Measurements from ENCODE around the gene NHSL1. TPM values are rescaled to one million over a fixed set of nuclear protein-coding genes. Genes with fewer than 3 reads are reported as not detected.
A peak's percentile ranks its signal among the peaks of the same experiment; 100 is the strongest.

The NHSL1 gene, protein sequence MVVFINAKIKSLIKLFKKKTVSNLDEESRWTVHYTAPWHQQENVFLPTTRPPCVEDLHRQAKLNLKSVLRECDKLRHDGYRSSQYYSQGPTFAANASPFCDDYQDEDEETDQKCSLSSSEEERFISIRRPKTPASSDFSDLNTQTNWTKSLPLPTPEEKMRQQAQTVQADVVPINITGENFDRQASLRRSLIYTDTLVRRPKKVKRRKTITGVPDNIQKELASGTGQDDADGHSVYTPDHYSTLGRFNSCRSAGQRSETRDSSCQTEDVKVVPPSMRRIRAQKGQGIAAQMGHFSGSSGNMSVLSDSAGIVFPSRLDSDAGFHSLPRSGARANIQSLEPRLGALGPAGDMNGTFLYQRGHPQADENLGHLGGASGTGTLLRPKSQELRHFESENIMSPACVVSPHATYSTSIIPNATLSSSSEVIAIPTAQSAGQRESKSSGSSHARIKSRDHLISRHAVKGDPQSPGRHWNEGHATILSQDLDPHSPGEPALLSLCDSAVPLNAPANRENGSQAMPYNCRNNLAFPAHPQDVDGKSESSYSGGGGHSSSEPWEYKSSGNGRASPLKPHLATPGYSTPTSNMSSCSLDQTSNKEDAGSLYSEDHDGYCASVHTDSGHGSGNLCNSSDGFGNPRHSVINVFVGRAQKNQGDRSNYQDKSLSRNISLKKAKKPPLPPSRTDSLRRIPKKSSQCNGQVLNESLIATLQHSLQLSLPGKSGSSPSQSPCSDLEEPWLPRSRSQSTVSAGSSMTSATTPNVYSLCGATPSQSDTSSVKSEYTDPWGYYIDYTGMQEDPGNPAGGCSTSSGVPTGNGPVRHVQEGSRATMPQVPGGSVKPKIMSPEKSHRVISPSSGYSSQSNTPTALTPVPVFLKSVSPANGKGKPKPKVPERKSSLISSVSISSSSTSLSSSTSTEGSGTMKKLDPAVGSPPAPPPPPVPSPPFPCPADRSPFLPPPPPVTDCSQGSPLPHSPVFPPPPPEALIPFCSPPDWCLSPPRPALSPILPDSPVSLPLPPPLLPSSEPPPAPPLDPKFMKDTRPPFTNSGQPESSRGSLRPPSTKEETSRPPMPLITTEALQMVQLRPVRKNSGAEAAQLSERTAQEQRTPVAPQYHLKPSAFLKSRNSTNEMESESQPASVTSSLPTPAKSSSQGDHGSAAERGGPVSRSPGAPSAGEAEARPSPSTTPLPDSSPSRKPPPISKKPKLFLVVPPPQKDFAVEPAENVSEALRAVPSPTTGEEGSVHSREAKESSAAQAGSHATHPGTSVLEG (N-terminal part only)
- total RNA-seq: under 1 TPM; 0.53 to 0.95 TPM

DNA sequence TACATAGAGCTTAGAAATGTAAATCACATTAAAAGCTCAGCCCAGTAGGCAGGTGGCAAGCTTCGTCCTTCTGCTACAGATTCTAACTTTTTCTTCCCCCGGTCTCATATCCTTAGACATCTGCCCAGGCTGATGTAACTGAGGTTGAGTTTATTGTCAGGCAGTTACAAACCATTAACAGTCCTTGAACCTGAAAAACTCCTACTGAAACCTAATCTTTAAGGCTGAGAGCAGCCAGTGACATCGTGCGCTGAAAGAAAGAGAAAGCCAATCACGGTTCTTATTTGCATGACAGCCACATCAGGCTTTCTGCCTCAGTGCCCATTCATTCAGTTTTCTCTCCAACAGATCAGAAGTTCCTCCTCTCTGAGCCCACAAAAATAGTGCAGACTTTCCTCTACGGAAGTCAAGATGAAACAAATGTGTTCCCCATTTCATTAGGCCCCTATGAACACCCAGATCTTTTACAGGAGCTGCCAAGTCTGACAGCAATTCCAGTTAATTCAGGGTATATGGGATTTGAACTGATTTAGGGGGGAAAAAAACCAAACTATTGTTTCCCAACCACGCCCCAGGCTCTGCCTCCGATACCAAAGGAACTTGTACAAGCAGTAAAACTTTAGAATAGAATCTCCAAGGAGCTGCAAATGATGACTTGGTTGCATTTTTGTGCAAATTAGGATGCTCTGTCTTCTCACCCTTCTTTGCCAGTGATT is at the start of gene NHSL1:
NHSL1 (minus strand) TSS at position 192 of the 716 bp plus-strand sequence. CDS start 204 bp downstream, outside the sequence.
- POLR2A ChIA-PET: no interaction called here
- DNase-seq: no peak
- Mint-ChIP-seq H3K36me3 (no peaks in the 10 kb centered on the region), H3K4me1 (ENCODE audit: low read depth) (peaks cover 4% of the 10 kb centered on the region), H3K4me3 (no peak within 1 kb of the TSS), H3K27me3 (peaks cover 2% of the 10 kb centered on the region), H3K27ac (no peak within 1 kb of the TSS), H3K9me3 (no peaks in the 10 kb centered on the region)
- intact Hi-C loops (cut with micrococcal nuclease): no loop called here
- CTCF ChIA-PET: interaction anchor here (1.1 to 3.1 kb wide), 2 partner anchors 10 to 70 kb away, joined by 6 to 10 read pairs; no protein-coding TSS in a partner anchor

DNA sequence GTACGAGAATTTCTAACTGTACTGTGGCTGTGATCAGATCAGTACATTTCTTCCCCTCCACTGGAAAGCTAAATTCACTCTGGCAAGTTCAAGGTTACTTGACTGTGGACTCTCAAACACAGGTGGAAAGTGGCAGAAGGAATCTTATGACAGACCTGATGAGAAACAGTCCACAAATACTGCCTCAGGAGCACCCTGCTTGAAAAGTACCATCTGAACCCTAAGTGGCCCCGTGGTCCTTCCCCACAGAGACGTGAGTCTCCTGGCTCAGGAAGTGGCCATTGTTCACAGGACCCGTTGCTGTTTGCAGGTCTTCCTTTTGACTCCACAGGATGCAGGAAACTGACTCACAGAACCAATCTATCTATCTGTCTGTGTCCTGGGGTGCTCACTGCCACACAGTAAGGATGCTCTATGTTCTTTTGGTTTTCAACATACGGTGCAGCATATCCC is 47.5 kb upstream of the NHSL1 start:
- Mint-ChIP-seq H3K4me3 (no peak overlapping the region), H3K36me3 (no peaks in the 10 kb centered on the region), H3K9me3 (no peaks in the 10 kb centered on the region), H3K27ac (no peak overlapping the region), H3K4me1 (ENCODE audit: low read depth) (peaks cover 5% of the 10 kb centered on the region), H3K27me3 (peaks cover 16% of the 10 kb centered on the region)
- ChIA-PET CTCF (no interaction called here), POLR2A (no interaction called here)
- intact Hi-C loops (cut with micrococcal nuclease): no loop called here
- DNase-seq: peak; percentile 54

DNA sequence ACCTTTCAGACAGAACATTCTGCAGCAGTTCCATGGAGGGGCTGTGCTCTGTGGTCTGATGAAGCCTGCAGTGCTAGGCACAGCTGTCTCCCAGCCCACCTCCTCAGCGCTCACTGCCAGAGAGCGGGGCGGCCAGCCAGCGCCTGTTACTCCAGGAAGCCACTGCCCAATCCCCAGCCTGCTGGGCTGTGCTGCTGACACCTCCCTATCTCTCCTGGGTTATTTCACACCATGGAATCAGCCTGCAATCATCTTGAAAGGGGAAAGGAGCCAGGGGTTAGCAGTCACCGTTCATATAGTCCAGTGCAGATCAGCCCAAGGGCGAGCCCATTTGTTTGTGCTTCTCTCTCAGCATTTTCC is 46.3 kb upstream of the NHSL1 start:
- intact Hi-C loops (cut with micrococcal nuclease): no loop called here
- H3K4me3 Mint-ChIP-seq: no peak overlapping the region
- H3K9me3 Mint-ChIP-seq: no peaks in the 10 kb centered on the region
- peaks cover 5% of the 10 kb centered on the region for H3K4me1 Mint-ChIP-seq (ENCODE audit: low read depth)
- no peak for DNase-seq
- POLR2A ChIA-PET: no interaction called here
- CTCF ChIA-PET: interaction anchor here (0.9 kb wide), 1 partner anchor 43 kb away, joined by 3 read pairs; no protein-coding TSS in a partner anchor
- no peaks in the 10 kb centered on the region for H3K36me3 Mint-ChIP-seq
- no peak overlapping the region for H3K27ac Mint-ChIP-seq
- peaks cover 15% of the 10 kb centered on the region for H3K27me3 Mint-ChIP-seq

DNA sequence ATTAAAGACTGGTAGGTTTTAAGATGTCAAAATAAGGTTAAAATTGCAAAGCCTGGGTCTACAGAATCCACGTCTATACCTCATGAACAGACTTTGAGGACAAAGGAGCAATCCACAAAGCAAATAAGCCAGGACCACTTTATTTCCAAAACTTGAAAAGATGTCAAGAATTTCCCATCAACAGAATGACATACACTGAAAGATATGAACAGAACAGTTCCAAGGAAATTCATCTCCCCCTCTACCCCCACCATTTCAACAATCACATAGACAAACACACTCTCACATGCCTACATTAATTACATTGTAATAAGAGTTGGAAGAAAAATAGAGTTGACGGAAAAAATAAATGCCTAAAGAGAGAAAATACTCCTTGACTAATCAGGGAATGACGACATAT is 45.2 kb upstream of the NHSL1 start:
- no peaks in the 10 kb centered on the region for H3K36me3 Mint-ChIP-seq
- CTCF ChIA-PET: interaction anchor here (0.9 kb wide), 1 partner anchor 44 kb away, joined by 3 read pairs; no protein-coding TSS in a partner anchor
- peaks cover 15% of the 10 kb centered on the region for H3K27me3 Mint-ChIP-seq
- H3K4me1 Mint-ChIP-seq (ENCODE audit: low read depth): peaks cover 5% of the 10 kb centered on the region
- POLR2A ChIA-PET: no interaction called here
- no peaks in the 10 kb centered on the region for H3K9me3 Mint-ChIP-seq
- no peak overlapping the region for H3K27ac Mint-ChIP-seq
- no peak for DNase-seq
- H3K4me3 Mint-ChIP-seq: no peak overlapping the region
- intact Hi-C loops (cut with micrococcal nuclease): no loop called here

DNA sequence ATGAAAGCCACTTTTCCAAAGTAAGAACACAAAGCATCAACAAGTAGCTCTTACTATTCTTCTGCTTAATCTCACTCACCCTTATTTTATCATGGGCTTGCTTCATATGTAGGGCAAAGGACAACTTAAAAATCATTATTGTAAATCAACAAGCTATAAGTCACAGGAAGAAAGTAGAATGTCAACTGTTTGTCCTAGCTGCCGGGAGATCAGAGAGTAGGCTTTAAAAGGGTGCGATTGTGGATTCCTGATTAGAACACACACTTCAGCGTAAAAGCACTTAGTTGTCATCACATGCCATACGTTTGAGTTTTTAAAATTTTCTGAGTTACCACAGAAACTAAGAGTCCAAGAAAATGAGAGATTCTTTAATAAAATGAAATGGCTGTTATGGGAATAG is 44.4 kb upstream of the NHSL1 start:
- Mint-ChIP-seq H3K9me3 (no peaks in the 10 kb centered on the region), H3K36me3 (no peaks in the 10 kb centered on the region), H3K27ac (no peak overlapping the region), H3K4me1 (ENCODE audit: low read depth) (peaks cover 5% of the 10 kb centered on the region), H3K4me3 (no peak overlapping the region), H3K27me3 (peaks cover 15% of the 10 kb centered on the region)
- CTCF ChIA-PET: no interaction called here
- intact Hi-C loops (cut with micrococcal nuclease): no loop called here
- DNase-seq: no peak
- POLR2A ChIA-PET: no interaction called here

DNA sequence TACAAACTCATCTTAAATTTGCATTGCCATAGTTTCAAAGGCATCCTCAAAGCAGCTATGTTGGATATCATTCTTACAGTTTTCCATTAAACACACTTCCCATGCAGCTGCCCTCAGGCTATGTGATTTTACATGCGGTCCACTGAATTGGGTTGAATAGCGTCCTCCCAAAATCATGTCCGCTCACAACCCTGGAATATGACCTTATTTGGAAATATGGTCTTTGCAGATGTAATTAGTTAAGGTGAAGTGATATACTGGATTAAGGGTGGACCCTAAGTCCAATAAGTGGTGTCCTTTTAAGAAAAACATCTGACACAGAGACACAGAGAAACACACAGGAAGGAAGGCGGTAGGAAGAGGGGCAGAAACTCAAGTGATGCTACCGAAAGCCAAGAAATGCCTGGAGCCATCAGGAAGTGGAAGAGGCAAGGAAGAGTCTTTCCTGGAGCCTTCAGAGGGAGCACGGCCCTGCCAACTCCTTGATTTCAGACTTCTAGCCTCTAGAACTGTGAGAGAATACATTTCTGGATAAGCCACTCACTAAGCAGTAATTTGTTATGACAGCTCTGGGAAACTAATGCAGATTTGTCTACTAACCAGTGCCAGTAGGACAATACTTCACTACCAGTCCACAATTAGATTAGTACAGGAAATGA is 42.7 kb upstream of the NHSL1 start:
- intact Hi-C loops (cut with micrococcal nuclease): no loop called here
- ChIA-PET POLR2A (no interaction called here), CTCF (interaction anchor here (0.8 kb wide), 1 partner anchor 21 kb away, joined by 3 read pairs; no protein-coding TSS in a partner anchor)
- Mint-ChIP-seq H3K4me1 (ENCODE audit: low read depth) (peaks cover 4% of the 10 kb centered on the region), H3K36me3 (no peaks in the 10 kb centered on the region), H3K27me3 (peaks cover 17% of the 10 kb centered on the region), H3K27ac (no peak overlapping the region), H3K4me3 (no peak overlapping the region), H3K9me3 (no peaks in the 10 kb centered on the region)
- DNase-seq: no peak

DNA sequence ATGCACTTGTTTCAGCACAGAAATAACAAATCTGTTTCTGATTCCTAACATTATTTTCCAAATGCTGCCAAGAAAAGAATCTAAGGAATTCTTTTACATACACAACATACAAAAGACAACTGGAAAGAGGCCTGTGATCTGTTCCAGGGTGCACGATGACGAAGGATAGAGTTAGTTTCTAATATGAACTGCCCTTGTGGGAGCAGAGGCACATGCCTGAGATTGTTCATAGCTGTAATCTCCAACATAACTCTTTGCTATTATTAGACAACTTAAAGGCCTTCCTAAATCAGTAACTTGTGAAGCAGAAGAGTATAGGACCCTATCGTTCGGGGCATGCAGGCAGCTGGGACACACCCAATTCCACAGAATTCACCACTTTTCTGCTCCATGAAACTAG is 41.2 kb upstream of the NHSL1 start:
- Mint-ChIP-seq H3K4me3 (no peak overlapping the region), H3K27me3 (peaks cover 21% of the 10 kb centered on the region), H3K27ac (no peak overlapping the region), H3K9me3 (no peaks in the 10 kb centered on the region), H3K36me3 (no peaks in the 10 kb centered on the region), H3K4me1 (ENCODE audit: low read depth) (no peaks in the 10 kb centered on the region)
- intact Hi-C loops (cut with micrococcal nuclease): no loop called here
- CTCF ChIA-PET: no interaction called here
- POLR2A ChIA-PET: no interaction called here
- no peak for DNase-seq

DNA sequence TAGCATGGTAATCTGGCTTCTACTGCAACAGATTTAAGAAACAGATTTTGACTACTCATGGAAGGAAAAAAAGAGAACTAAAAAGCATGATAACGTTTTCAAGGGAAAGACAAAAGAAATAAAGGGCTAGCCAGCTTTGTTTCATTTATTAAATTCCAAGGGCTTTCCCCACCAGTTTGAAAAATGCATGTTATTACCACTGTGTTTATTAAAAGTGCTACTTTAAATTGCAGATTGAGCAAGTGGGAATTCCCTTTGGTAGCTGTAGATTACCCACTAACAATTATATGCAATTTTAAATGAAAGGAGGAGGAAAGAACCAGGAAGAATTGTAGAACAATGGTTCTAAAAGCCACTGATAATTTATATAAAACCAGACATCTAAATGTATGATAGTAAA is 40.6 kb upstream of the NHSL1 start:
- H3K36me3 Mint-ChIP-seq: no peaks in the 10 kb centered on the region
- H3K4me1 Mint-ChIP-seq (ENCODE audit: low read depth): no peaks in the 10 kb centered on the region
- ChIA-PET CTCF (no interaction called here), POLR2A (no interaction called here)
- intact Hi-C loops (cut with micrococcal nuclease): no loop called here
- no peaks in the 10 kb centered on the region for H3K9me3 Mint-ChIP-seq
- no peak for DNase-seq
- peaks cover 22% of the 10 kb centered on the region for H3K27me3 Mint-ChIP-seq
- no peak overlapping the region for H3K4me3 Mint-ChIP-seq
- H3K27ac Mint-ChIP-seq: no peak overlapping the region

DNA sequence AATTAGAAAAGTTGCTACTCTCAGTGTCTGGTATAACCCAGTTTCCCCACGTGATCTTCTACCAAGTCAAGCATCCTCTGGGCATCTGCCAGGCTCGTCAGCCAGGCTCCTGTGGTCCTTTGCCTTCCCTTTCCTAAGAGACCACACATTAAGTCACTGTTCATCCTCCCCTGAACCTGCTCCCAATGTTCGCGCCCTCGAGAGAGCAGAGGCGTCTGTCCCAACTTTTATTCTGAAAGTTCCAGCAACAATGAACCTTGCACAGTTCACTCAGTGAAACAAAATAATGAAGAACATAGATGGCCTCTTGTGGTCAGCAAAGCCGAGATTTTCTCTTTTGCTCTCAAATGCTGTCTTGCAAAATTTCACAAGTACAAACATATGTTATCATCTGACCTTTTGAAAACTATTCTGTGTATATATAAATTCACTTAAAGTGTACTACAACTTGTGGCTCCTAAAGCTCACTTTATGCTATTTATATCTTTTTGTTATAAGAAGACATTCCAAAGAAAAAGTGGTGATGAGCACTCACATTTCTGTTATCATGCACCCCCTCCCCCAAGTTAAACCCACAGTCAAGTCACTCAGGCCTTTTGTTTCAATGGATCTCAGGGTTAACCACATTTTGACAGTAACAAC is 39.2 kb upstream of the NHSL1 start:
- ChIA-PET CTCF (no interaction called here), POLR2A (no interaction called here)
- no peaks in the 10 kb centered on the region for H3K36me3 Mint-ChIP-seq
- H3K27me3 Mint-ChIP-seq: peaks cover 18% of the 10 kb centered on the region
- H3K4me1 Mint-ChIP-seq (ENCODE audit: low read depth): no peaks in the 10 kb centered on the region
- intact Hi-C loops (cut with micrococcal nuclease): no loop called here
- no peak overlapping the region for H3K27ac Mint-ChIP-seq
- no peaks in the 10 kb centered on the region for H3K9me3 Mint-ChIP-seq
- no peak overlapping the region for H3K4me3 Mint-ChIP-seq
- no peak for DNase-seq

DNA sequence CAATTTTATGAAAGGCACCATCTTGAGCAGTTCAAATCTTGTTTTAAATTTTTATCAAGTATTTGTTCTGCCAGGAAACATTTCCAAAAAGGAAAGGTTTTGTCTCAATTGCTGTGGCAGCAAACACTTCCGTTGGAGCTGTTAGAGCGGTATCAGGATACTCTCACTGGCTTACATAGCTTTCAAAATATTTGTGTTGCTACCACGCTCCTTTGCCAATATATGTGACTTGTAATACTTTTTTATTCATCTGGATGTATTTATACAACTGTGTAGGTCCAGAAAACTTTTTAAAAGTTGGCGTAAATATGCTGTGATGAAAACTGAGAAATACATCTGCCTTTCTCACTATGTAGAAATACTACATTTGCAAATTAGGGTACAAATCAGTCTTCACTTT is 37.8 kb upstream of the NHSL1 start:
- CTCF ChIA-PET: no interaction called here
- no peak for DNase-seq
- POLR2A ChIA-PET: interaction anchor here (0.6 kb wide), 1 partner anchor 18 kb away, joined by 3 read pairs; no protein-coding TSS in a partner anchor
- Mint-ChIP-seq H3K9me3 (no peaks in the 10 kb centered on the region), H3K4me3 (no peak overlapping the region), H3K36me3 (no peaks in the 10 kb centered on the region), H3K4me1 (ENCODE audit: low read depth) (no peaks in the 10 kb centered on the region), H3K27ac (no peak overlapping the region), H3K27me3 (peaks cover 17% of the 10 kb centered on the region)
- intact Hi-C loops (cut with micrococcal nuclease): no loop called here
